Neural cell (in vitro differentiated cells): ENCODE measurements around the gene SNX13. TPM values are rescaled to one million over a fixed set of nuclear protein-coding genes. Genes with fewer than 3 reads are reported as not detected.

Experiments
- H2AFZ ChIP-seq: fragments of 200-600, 300-800 bp; sonication (generic), shearing (Covaris generic); 2 replicates; pipeline ENCODE4 v1.6.0; 2014; ENCODE audit warnings: low read depth, mild to moderate bottlenecking, antibody characterized with exemption, low read length, moderate library complexity
- H3F3A ChIP-seq: fragments of 200-600 bp; shearing (Covaris generic); 2 replicates; pipeline ENCODE4 v1.6.1; 2016; ENCODE audit warnings: mild to moderate bottlenecking, moderate library complexity, mixed read lengths, antibody characterized with exemption, low read length; ENCODE audit not compliant: insufficient read depth, poor library complexity, severe bottlenecking
- H3K27ac ChIP-seq: fragments of 200-600, 300-800 bp; sonication (generic), shearing (Covaris generic); 2 replicates; pipeline ENCODE4 v1.5.1; 2014; ENCODE audit warnings: mild to moderate bottlenecking, low read length, moderate library complexity
- H3K27me3 ChIP-seq: fragments of 300-800, 200-600 bp; sonication (generic), shearing (Covaris generic); 2 replicates; pipeline ENCODE4 v1.6.0; 2014; ENCODE audit warnings: mild to moderate bottlenecking, low read depth, low read length, moderate library complexity; ENCODE audit not compliant: insufficient read depth
- H3K36me3 ChIP-seq: fragments of 300-800, 200-600 bp; sonication (generic), shearing (Covaris generic); 2 replicates; pipeline ENCODE4 v1.5.1; 2014; ENCODE audit warnings: mild to moderate bottlenecking, antibody characterized with exemption, low read length, moderate library complexity; ENCODE audit not compliant: insufficient read depth
- H3K4me2 ChIP-seq: fragments of 300-800, 200-600 bp; sonication (generic), shearing (Covaris generic); 2 replicates; pipeline ENCODE4 v1.6.0; 2014; ENCODE audit warnings: mild to moderate bottlenecking, low read length
- H3K4me3 ChIP-seq: fragments of 300-800, 200-600 bp; sonication (generic), shearing (Covaris generic); 2 replicates; pipeline ENCODE4 v1.5.1; 2014; ENCODE audit warnings: mild to moderate bottlenecking, low read length, moderate library complexity
- H3K79me2 ChIP-seq: fragments of 200-600 bp; shearing (Covaris generic); replicated peaks from 2 replicates; pipeline ENCODE4 v1.6.0; 2014; ENCODE audit warnings: mild to moderate bottlenecking, low read length, moderate library complexity; ENCODE audit not compliant: insufficient read depth
- H3K9ac ChIP-seq: fragments of 300-800, 200-600 bp; sonication (generic), shearing (Covaris generic); 2 replicates; pipeline ENCODE4 v1.6.1; 2016; ENCODE audit warnings: mild to moderate bottlenecking, low read length, mixed read lengths
- H3K9me2 ChIP-seq: fragments of 200-600 bp; shearing (Covaris generic); 2 replicates; pipeline ENCODE4 v1.6.1; 2016; ENCODE audit warnings: mild to moderate bottlenecking, low read length, mixed read lengths; ENCODE audit not compliant: insufficient read depth
- H3K9me3 ChIP-seq: fragments of 200-600, 300-800 bp; sonication (generic), shearing (Covaris generic); 2 replicates; pipeline ENCODE4 v1.6.1; 2016; ENCODE audit warnings: mild to moderate bottlenecking, mixed run types, low read length, moderate library complexity, mixed read lengths
- H4K20me1 ChIP-seq: fragments of 200-600 bp; shearing (Covaris generic); 2 replicates; pipeline ENCODE4 v1.6.1; 2016; ENCODE audit warnings: mild to moderate bottlenecking, mixed run types; ENCODE audit not compliant: insufficient read depth
- CTCF ChIP-seq: fragments of 450-650 bp; IDR thresholded peaks from 2 replicates; pipeline ENCODE4 v1.5.1; 2014; ENCODE audit warnings: antibody characterized with exemption, mild to moderate bottlenecking, moderate library complexity; ENCODE audit not compliant: poor library complexity, severe bottlenecking
- EP300 ChIP-seq: fragments of 450-650 bp; conservative IDR thresholded peaks from 2 replicates; pipeline ENCODE4 v1.6.1; 2014; ENCODE audit warnings: antibody characterized with exemption, mild to moderate bottlenecking, moderate library complexity; ENCODE audit not compliant: poor library complexity, severe bottlenecking
- EZH2 ChIP-seq: fragments of 200-600, 300-800 bp; shearing (Covaris generic), sonication (generic); IDR thresholded peaks from 2 replicates; pipeline ENCODE4 v1.6.1; 2014; ENCODE audit warnings: antibody characterized with exemption, low read length, borderline replicate concordance, mild to moderate bottlenecking; ENCODE audit not compliant: insufficient read depth, poor library complexity, severe bottlenecking
- MXI1 ChIP-seq: fragments of 450-650 bp; conservative IDR thresholded peaks from 2 replicates; pipeline ENCODE4 v1.6.1; 2014; ENCODE audit warnings: antibody characterized with exemption, mild to moderate bottlenecking; ENCODE audit not compliant: poor library complexity, severe bottlenecking
- POLR2AphosphoS5 ChIP-seq: IDR thresholded peaks from 2 replicates; pipeline ENCODE4 v1.6.1; 2012
- RAD21 ChIP-seq: fragments of 450-650 bp; conservative IDR thresholded peaks from 2 replicates; pipeline ENCODE4 v1.6.1; 2014; ENCODE audit warnings: antibody characterized with exemption, mild to moderate bottlenecking, moderate library complexity
- REST ChIP-seq: IDR thresholded peaks from 2 replicates; pipeline ENCODE4 v1.6.1; 2012; ENCODE audit warnings: borderline replicate concordance
- SMC3 ChIP-seq: fragments of 450-650 bp; conservative IDR thresholded peaks from 2 replicates; pipeline ENCODE4 v1.6.1; 2014; ENCODE audit warnings: antibody characterized with exemption, mild to moderate bottlenecking, moderate library complexity; ENCODE audit not compliant: poor library complexity
- TAF1 ChIP-seq: IDR thresholded peaks from 2 replicates; pipeline ENCODE4 v1.6.1; 2012; ENCODE audit warnings: low read depth
- polyA minus RNA-seq: library from RNA; depleted of rRNA, polyadenylated mRNA; stranded (reverse); fragments of >200 nt; gene quantifications from 2 replicates; pipeline ENCODE4 v1.2.3, GENCODE V29; 2014
- polyA plus RNA-seq: library from polyadenylated mRNA; depleted of rRNA; stranded (reverse); fragments of >200 nt; gene quantifications from 2 replicates; pipeline ENCODE4 v1.2.3, GENCODE V29; 2014

SNX13 gene
- polyA plus RNA-seq (50.6 and 51.7 TPM in 2 replicates), polyA minus RNA-seq (104 and 106 TPM in 2 replicates)

- peaks cover 45% of the 10 kb centered on the region for H3K79me2 ChIP-seq
- H2AFZ ChIP-seq = peak within 1 kb of the TSS; percentile 94
- H3F3A ChIP-seq = no peaks in the 10 kb centered on the region
- H3K9me2 ChIP-seq = no peaks in the 10 kb centered on the region
- TF ChIP-seq TAF1 = peak; percentile 95
- peak; percentile 70 for TF ChIP-seq CTCF
- peak; percentile 56 for TF ChIP-seq EP300
- TF ChIP-seq EZH2 = no peak
- peak; percentile 63 for TF ChIP-seq SMC3
- peak; percentile 92 for TF ChIP-seq POLR2AphosphoS5
- TF ChIP-seq RAD21 = peak; percentile 35
- TF ChIP-seq MXI1 = peak; percentile 52
- TF ChIP-seq REST = peak; percentile 85
- H3K27me3 ChIP-seq = no peaks in the 10 kb centered on the region
- peak within 1 kb of the TSS; percentile 89 for H3K4me3 ChIP-seq
- H4K20me1 ChIP-seq = no peaks in the 10 kb centered on the region
- H3K9me3 ChIP-seq = no peaks in the 10 kb centered on the region
- H3K9ac ChIP-seq = peak within 1 kb of the TSS; percentile 93
- peak within 1 kb of the TSS; percentile 91 for H3K27ac ChIP-seq
- peak within 1 kb of the TSS; percentile 83 for H3K4me2 ChIP-seq
- no peaks in the 10 kb centered on the region for H3K36me3 ChIP-seq
Measured at GRCh38 chr7:17940302-17940883, at the start of gene SNX13. Gene SNX13, minus strand, starts transcription at chr7:17940494. Its CDS starts 199 bp downstream, at chr7:17940295.

- TF ChIP-seq POLR2AphosphoS5 = no peak
- TF ChIP-seq REST = no peak
- no peak for TF ChIP-seq EP300
- no peak for TF ChIP-seq CTCF
- TF ChIP-seq TAF1 = no peak
- no peak for TF ChIP-seq EZH2
- no peak for TF ChIP-seq MXI1
- TF ChIP-seq SMC3 = no peak
- no peak for TF ChIP-seq RAD21
- Histone ChIP-seq H2AFZ (no peak overlapping the region), H3F3A (no peaks in the 10 kb centered on the region), H3K9ac (no peak overlapping the region), H3K9me2 (no peaks in the 10 kb centered on the region), H3K27me3 (no peaks in the 10 kb centered on the region), H3K4me3 (no peak overlapping the region), H3K4me2 (no peak overlapping the region), H3K27ac (no peak overlapping the region), H3K36me3 (no peaks in the 10 kb centered on the region), H3K9me3 (no peaks in the 10 kb centered on the region), H3K79me2 (no peaks in the 10 kb centered on the region), H4K20me1 (no peaks in the 10 kb centered on the region)
Measured at GRCh38 chr7:17989546-17989945, 49.3 kb upstream of the SNX13 start.
